OCI-LY7 (cell line): Measurements from ENCODE around the gene TAF1B.

Source experiments
- EZH2phosphoT487 ChIP-seq: fragments of 200-600 bp; sonication (generic); IDR thresholded peaks from 2 replicates; pipeline ENCODE4 v1.6.1; 2018; ENCODE audit warnings: low read depth, borderline replicate concordance, mild to moderate bottlenecking, mixed run types, antibody characterized with exemption, low read length, moderate library complexity, mixed read lengths
- TF ChIP-seq, protein P1 (sequence below): fragments of 200-600 bp; sonication (generic); conservative IDR thresholded peaks from 2 replicates; pipeline ENCODE4 v1.5.1; 2014; ENCODE audit warnings: mild to moderate bottlenecking, antibody characterized with exemption, low read length, moderate library complexity, mixed read lengths

- TF ChIP-seq, protein P1, sequence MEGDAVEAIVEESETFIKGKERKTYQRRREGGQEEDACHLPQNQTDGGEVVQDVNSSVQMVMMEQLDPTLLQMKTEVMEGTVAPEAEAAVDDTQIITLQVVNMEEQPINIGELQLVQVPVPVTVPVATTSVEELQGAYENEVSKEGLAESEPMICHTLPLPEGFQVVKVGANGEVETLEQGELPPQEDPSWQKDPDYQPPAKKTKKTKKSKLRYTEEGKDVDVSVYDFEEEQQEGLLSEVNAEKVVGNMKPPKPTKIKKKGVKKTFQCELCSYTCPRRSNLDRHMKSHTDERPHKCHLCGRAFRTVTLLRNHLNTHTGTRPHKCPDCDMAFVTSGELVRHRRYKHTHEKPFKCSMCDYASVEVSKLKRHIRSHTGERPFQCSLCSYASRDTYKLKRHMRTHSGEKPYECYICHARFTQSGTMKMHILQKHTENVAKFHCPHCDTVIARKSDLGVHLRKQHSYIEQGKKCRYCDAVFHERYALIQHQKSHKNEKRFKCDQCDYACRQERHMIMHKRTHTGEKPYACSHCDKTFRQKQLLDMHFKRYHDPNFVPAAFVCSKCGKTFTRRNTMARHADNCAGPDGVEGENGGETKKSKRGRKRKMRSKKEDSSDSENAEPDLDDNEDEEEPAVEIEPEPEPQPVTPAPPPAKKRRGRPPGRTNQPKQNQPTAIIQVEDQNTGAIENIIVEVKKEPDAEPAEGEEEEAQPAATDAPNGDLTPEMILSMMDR, result no peak
- no peak for TF ChIP-seq EZH2phosphoT487
These were observed 41.2 kb downstream of the TAF1B start for GRCh38 chr2:9884436-9884835.
